Stomach (tissue), 9 donors: ENCODE data around the gene TTC21A. TPM values are rescaled to one million over a fixed set of nuclear protein-coding genes. Genes with fewer than 3 reads are reported as not detected.

Source experiments
- DNase-seq, 2 donors: peaks; one replicate each; pipeline versions ENCODE4 v3.0.0 to v3.0.0-alpha.2; 2013 to 2019
- H3K27ac ChIP-seq, 5 donors: fragments of 200-600 bp in 4 of 5; sonication (generic) in 4 of 5; one replicate each; pipeline ENCODE4 v1.5.1; 2013 to 2019; ENCODE audit warnings: mild to moderate bottlenecking in 1 of 5, moderate library complexity in 1 of 5
- H3K27me3 ChIP-seq, 3 donors: fragments of 200-600 bp; sonication (generic); one replicate each; pipeline ENCODE4 v1.5.1; 2017 to 2019; ENCODE audit warnings: mixed run types in 1 of 3
- H3K36me3 ChIP-seq, 4 donors: fragments of 200-600 bp; sonication (generic); 1 replicate in 3 of 4; 2 replicates in 1 of 4; pipeline ENCODE4 v1.5.1; 2016 to 2019
- H3K4me1 ChIP-seq, 4 donors: fragments of 200-600 bp; sonication (generic); one replicate each; pipeline ENCODE4 v1.5.1; 2016 to 2019
- H3K4me3 ChIP-seq, 4 donors: fragments of 200-600 bp; sonication (generic) in 3 of 4; one replicate each; pipeline ENCODE4 v1.5.1; 2016 to 2019; ENCODE audit warnings: mild to moderate bottlenecking in 1 of 4
- H3K9me3 ChIP-seq, 4 donors: fragments of 200-600 bp; sonication (generic); one replicate each; pipeline ENCODE4 v1.5.1; 2016 to 2019
- EP300 ChIP-seq: sonication (generic); formaldehyde crosslinking; IDR thresholded peaks from one replicate; pipeline ENCODE4 v1.6.1; 2017; ENCODE audit warnings: antibody characterized with exemption
- POLR2A ChIP-seq, 4 donors: fragments of 450-650 bp; IDR thresholded peaks; one replicate each; pipeline ENCODE4 v1.6.1; 2016; ENCODE audit warnings: antibody characterized with exemption in 4 of 4, control low read depth in 2 of 4, mild to moderate bottlenecking in 1 of 4, moderate library complexity in 1 of 4
- POLR2AphosphoS5 ChIP-seq, 3 donors: sonication (generic); formaldehyde crosslinking; IDR thresholded peaks; one replicate each; pipeline ENCODE4 v1.6.1; 2016; ENCODE audit warnings: antibody characterized with exemption in 3 of 3
- WGBS, 5 donors: extraction: QIAGEN DNeasy Blood & Tissue Kit in 3 of 5; methylation state at CpG; one replicate each; pipeline versions ENCODE4 v1.1.5 to v1.1.7; 2013 to 2018; 5-methylcytosine and 5-hydroxymethylcytosine counted together
- intact Hi-C: fragments of 100-400 bp; cut with DNase I; formaldehyde crosslinking; loops from one replicate; pipeline ENCODE4 v1.15.1; 2023; ENCODE audit warnings: low total_unique reads
- polyA plus RNA-seq, 3 donors: library from polyadenylated mRNA; stranded (reverse); fragments of 200-250 nt; gene quantifications; one replicate each; pipeline ENCODE4 v1.2.3, GENCODE V29; 2013
- total RNA-seq, 5 donors: library from RNA; depleted of rRNA; stranded (reverse); fragments of >200 nt; gene quantifications; one replicate each; pipeline versions ENCODE4 v1.1.0 to v1.2.3, GENCODE V29; 2014 to 2016
- TF ChIP-seq, protein P1 (sequence below), 7 experiments: fragments of 450-650 bp in 4 of 7; fragments of 200-600 bp in 3 of 7; sonication (generic) in 3 of 7; IDR thresholded peaks; one replicate each; pipeline ENCODE4 v1.5.1; 2016 to 2019; ENCODE audit warnings: antibody characterized with exemption in 7 of 7, control low read depth in 2 of 7, mild to moderate bottlenecking in 1 of 7
- donor health status: healthy with polysubstance abuse.
- donor health status: Bipolar disorder and iron deficiency.
- donor health status: healthy.

TTC21A gene
- total and polyA plus RNA-seq, 8 donors = 0.89 to 17.7 (median 6.3) TPM

DNA sequence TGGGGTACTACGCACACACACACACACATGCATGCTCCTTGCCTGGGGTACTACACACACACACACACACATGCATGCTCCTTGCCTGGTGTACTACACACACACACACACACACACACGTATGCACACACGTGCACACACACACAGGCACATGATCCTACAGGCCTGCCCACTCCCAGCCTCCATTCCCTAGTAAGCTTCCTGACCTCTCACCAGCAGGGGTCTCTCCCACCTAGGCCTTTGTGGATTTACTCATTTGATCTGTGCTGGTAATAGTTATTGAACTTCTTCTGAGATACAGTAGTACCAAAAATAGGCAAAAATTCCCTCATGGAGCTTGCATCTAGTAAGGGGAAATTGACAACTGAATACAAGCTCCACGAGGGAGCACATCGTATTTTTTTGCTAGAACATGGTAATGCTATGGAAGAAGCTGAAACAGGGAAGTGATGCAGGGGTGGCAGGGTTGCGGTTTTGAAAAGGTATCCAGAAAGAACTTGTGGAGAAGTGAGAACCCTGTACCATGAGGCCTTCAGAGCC, 19.1 kb downstream of the TTC21A start:
- intact Hi-C loops = loop anchor here (5.0 kb wide), 1 partner anchor 66 kb away; the partner anchor contains the start of gene XIRP1
- Histone ChIP-seq H3K36me3 (peaks cover 0 to 10% (median 1%) of the 10 kb centered on the region in 4 donors), H3K9me3 (no peaks in the 10 kb centered on the region), H3K4me3 (no peak overlapping the region), H3K27ac (peak overlapping the region in 1 of 5 donors; percentile 77), H3K4me1 (peaks cover 20 to 34% (median 27%) of the 10 kb centered on the region in 4 donors), H3K27me3 (no peaks in the 10 kb centered on the region)
- 45 to 61% (median 60%) methylated on average over 6 of the region's 6 CpGs for WGBS, 5 donors
- TF ChIP-seq, protein P1, sequence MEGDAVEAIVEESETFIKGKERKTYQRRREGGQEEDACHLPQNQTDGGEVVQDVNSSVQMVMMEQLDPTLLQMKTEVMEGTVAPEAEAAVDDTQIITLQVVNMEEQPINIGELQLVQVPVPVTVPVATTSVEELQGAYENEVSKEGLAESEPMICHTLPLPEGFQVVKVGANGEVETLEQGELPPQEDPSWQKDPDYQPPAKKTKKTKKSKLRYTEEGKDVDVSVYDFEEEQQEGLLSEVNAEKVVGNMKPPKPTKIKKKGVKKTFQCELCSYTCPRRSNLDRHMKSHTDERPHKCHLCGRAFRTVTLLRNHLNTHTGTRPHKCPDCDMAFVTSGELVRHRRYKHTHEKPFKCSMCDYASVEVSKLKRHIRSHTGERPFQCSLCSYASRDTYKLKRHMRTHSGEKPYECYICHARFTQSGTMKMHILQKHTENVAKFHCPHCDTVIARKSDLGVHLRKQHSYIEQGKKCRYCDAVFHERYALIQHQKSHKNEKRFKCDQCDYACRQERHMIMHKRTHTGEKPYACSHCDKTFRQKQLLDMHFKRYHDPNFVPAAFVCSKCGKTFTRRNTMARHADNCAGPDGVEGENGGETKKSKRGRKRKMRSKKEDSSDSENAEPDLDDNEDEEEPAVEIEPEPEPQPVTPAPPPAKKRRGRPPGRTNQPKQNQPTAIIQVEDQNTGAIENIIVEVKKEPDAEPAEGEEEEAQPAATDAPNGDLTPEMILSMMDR (IDR thresholded peaks at IDR 0.05) = peak in 5 of 7 experiments; percentile 39 to 76 (median 52)
- no peak for TF ChIP-seq POLR2AphosphoS5 (IDR thresholded peaks at IDR 0.05)
- DNase-seq = peak in 1 of 2 donors; percentile 82

DNA sequence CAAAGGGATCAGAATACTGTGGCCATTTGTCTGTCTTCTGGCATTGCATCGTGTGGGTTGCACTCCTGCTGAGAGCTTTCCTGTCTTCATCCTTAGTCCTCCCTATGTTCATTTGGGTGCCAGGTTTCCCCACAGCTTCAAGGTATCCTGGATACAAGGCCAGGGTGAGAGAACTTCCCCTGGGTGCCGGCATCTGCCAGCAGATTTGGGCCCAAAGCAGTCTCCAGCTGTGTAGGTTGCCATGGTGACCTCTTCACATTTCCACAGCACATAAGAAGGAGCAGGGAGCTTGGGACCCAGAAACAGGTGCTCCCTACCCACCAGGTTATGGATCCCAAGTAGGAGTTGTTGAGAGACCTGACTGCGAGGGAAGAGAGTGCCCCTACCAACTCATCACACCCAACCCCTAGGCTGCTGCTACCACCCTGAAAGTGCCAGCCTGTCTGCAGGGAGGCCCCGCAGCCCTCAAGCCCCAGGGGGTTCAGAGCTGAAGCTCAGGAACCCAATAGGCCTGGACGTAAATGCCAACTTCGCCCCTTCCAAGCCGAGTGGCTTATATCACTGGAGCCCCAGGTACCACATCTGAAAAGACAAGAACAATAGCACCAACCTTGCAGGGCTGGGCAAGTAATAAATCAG, 19.9 kb downstream of the TTC21A start:
- TF ChIP-seq POLR2AphosphoS5 (IDR thresholded peaks at IDR 0.05) (no peak), POLR2A (IDR thresholded peaks at IDR 0.05) (no peak), EP300 (no peak)
- TF ChIP-seq, protein P1 (IDR thresholded peaks at IDR 0.05) = no peak
- Histone ChIP-seq H3K4me1 (peaks cover 20 to 35% (median 28%) of the 10 kb centered on the region in 4 donors), H3K4me3 (no peak overlapping the region), H3K36me3 (peaks cover 0 to 10% (median 1%) of the 10 kb centered on the region in 4 donors), H3K27me3 (no peaks in the 10 kb centered on the region), H3K27ac (no peak overlapping the region), H3K9me3 (no peaks in the 10 kb centered on the region)
- DNase-seq = no peak
- intact Hi-C loops = loop anchor here (5.0 kb wide), 1 partner anchor 65 kb away; the partner anchor contains the start of gene XIRP1
- 82 to 89% (median 88%) methylated on average over 7 of the region's 7 CpGs for WGBS, 5 donors

DNA sequence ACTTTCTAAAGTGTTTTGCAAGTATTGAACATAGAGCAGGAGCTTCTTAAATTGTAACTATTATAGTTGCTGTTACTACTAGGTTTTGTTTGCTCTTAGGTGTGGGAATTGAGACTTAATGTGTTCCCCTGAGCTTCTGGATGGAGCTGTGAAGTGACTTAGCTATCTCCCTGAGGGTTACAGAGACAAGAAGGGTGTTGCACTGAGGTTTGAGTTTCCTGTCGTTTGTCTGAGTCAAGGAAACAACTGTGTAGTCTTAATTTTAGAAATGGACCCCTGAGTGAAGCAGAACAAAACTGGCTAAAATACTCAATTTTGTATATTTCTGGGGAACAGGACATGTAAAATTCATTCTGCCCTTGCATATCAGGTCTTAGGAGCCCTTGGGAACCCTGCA, 20.4 kb downstream of the TTC21A start:
- H3K27ac ChIP-seq = no peak overlapping the region
- no peak for DNase-seq
- H3K27me3 ChIP-seq = no peaks in the 10 kb centered on the region
- H3K36me3 ChIP-seq = peaks cover 0 to 10% (median 1%) of the 10 kb centered on the region in 4 donors
- H3K9me3 ChIP-seq = no peaks in the 10 kb centered on the region
- H3K4me1 ChIP-seq = peaks cover 20 to 40% (median 32%) of the 10 kb centered on the region in 4 donors
- no peak for TF ChIP-seq POLR2AphosphoS5 (IDR thresholded peaks at IDR 0.05)
- TF ChIP-seq POLR2A (IDR thresholded peaks at IDR 0.05) = no peak
- TF ChIP-seq, protein P1 (IDR thresholded peaks at IDR 0.05) = no peak
- no peak for TF ChIP-seq EP300
- 32 to 63% (median 48%) methylated on average over 1 of the region's 1 CpG for WGBS, 5 donors
- intact Hi-C loops = loop anchor here (5.0 kb wide), 1 partner anchor 64 kb away; the partner anchor contains the start of gene XIRP1
- no peak overlapping the region for H3K4me3 ChIP-seq

DNA sequence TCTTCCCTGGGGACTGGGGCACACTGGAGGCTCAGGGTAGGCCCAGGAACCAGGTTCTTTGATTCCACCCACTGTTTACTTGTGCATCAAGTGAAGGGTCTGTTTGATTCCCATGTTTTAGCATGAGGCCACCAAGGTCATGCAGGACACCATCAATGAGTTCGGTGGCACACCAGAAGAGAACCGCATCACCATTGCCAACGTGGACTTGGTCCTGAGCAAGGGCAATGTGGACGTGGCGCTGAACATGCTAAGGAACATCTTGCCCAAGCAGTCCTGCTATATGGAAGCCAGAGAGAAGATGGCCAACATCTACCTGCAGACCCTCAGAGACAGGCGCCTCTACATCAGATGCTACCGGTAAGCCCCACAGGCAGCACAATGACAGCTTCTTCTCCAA, 21.5 kb downstream of the TTC21A start:
- peaks cover 20 to 44% (median 39%) of the 10 kb centered on the region in 4 donors for H3K4me1 ChIP-seq
- no peaks in the 10 kb centered on the region for H3K27me3 ChIP-seq
- no peak for TF ChIP-seq POLR2A (IDR thresholded peaks at IDR 0.05)
- TF ChIP-seq, protein P1 (IDR thresholded peaks at IDR 0.05) = no peak
- TF ChIP-seq POLR2AphosphoS5 (IDR thresholded peaks at IDR 0.05) = no peak
- TF ChIP-seq EP300 = no peak
- H3K9me3 ChIP-seq = no peaks in the 10 kb centered on the region
- H3K27ac ChIP-seq = no peak overlapping the region
- 95 to 98% (median 96%) methylated on average over 7 of the region's 7 CpGs for WGBS, 5 donors
- intact Hi-C loops = loop anchor here (5.0 kb wide), 1 partner anchor 63 kb away; the partner anchor contains the start of gene XIRP1
- no peak for DNase-seq
- peaks cover 0 to 18% (median 2%) of the 10 kb centered on the region in 4 donors for H3K36me3 ChIP-seq
- H3K4me3 ChIP-seq = no peak overlapping the region
